Kidney (tissue), 14 donors: ENCODE results near the gene ARRDC4. TPM values are rescaled to one million over a fixed set of nuclear protein-coding genes. Genes with fewer than 3 reads are reported as not detected.

ENCODE experiments used
- DNase-seq, 5 donors: peaks; one replicate each; pipeline ENCODE4 v3.0.0-alpha.2; 2013 to 2020
- FAIRE-seq: peaks from 2 replicates; lab custom pipeline; 2012; peaks lifted over from hg19 to GRCh38; lab: Jason Lieb, UNC
- H3K27ac ChIP-seq, 2 donors: one replicate each; pipeline ENCODE4 v1.7.0; 2013; ENCODE audit warnings: low read depth in 2 of 2, low read length in 2 of 2, inconsistent platforms in 1 of 2
- H3K27me3 ChIP-seq: one replicate; pipeline ENCODE4 v1.7.1; 2013; ENCODE audit warnings: low read length, inconsistent platforms; ENCODE audit not compliant: control insufficient read depth, insufficient read depth
- H3K36me3 ChIP-seq, 3 donors: one replicate each; pipeline versions ENCODE4 v1.7.0 to v1.7.1; 2013; ENCODE audit warnings: low read length in 3 of 3, control low read depth in 1 of 3, inconsistent platforms in 1 of 3; ENCODE audit not compliant: insufficient read depth in 3 of 3, control insufficient read depth in 2 of 3
- H3K4me1 ChIP-seq, 3 donors: one replicate each; pipeline versions ENCODE4 v1.7.0 to v1.7.1; 2013; ENCODE audit warnings: low read length in 3 of 3, inconsistent platforms in 1 of 3, low read depth in 1 of 3; ENCODE audit not compliant: control insufficient read depth in 2 of 3, insufficient read depth in 2 of 3
- H3K4me3 ChIP-seq, 3 donors: one replicate each; pipeline versions ENCODE4 v1.7.0 to v1.8.1; 2013; ENCODE audit warnings: low read length in 3 of 3, control low read depth in 1 of 3, inconsistent platforms in 1 of 3
- H3K9ac ChIP-seq, 3 donors: one replicate each; pipeline versions ENCODE4 v1.7.0 to v1.7.1; 2013; ENCODE audit warnings: low read length in 3 of 3, control low read depth in 1 of 3, inconsistent platforms in 1 of 3
- H3K9me3 ChIP-seq, 3 donors: one replicate each; pipeline versions ENCODE4 v1.7.0 to v1.7.1; 2013; ENCODE audit warnings: low read length in 3 of 3, control low read depth in 1 of 3, inconsistent platforms in 1 of 3; ENCODE audit not compliant: control insufficient read depth in 2 of 3, insufficient read depth in 1 of 3
- CTCF ChIP-seq: IDR thresholded peaks from 3 replicates; pipeline ENCODE4 v1.5.1; 2012; ENCODE audit warnings: mild to moderate bottlenecking, moderate library complexity, borderline replicate concordance; ENCODE audit not compliant: insufficient read depth; ENCODE audit errors: extremely low read depth
- intact Hi-C: fragments of 100-400 bp; cut with DNase I; formaldehyde crosslinking; loops from one replicate; pipeline ENCODE4 v1.11.1; 2022
- polyA plus RNA-seq: library from polyadenylated mRNA; stranded (reverse); fragments of 350-450 nt; fragmentation: Illumina TruSeq; extraction: RNeasy Lipid Tissue Mini Kit (QIAGEN cat#74804); gene quantifications from one replicate; pipeline ENCODE4 v1.2.3, GENCODE V29; 2014; ENCODE audit warnings: low read depth, low replicate concordance; ENCODE audit not compliant: insufficient read depth
- total RNA-seq: library from RNA; stranded (reverse); fragmentation: NEBNext Ultra II Directional; extraction: Animal tissue kit (Norgen Biotek cat#: 25700); gene quantifications from one replicate; pipeline ENCODE4 v1.2.1, GENCODE V29; 2021
- donor health status: control.
- donor health status: control.
- donor health status: control.
- donor health status: control.
- donor health status: control.
- donor health status: DM: yes; HTN: yes; CAD: no.
- donor health status: Normal renal cell carcinoma (clear cell type).

Gene ARRDC4
- total and polyA plus RNA-seq, 2 donors from 2014 or later, result 20.9 to 48.7 TPM

GRCh38 chr15:97995881-97996603 is 35.5 kb downstream of the ARRDC4 start:
- no peaks in the 10 kb centered on the region for H3K27me3 ChIP-seq
- no peaks in the 10 kb centered on the region for H3K4me1 ChIP-seq
- DNase-seq (peak in 3 of 5 donors; percentile 26 to 75 (median 35)), FAIRE-seq (no peak)
- no peak overlapping the region for H3K4me3 ChIP-seq
- no peaks in the 10 kb centered on the region for H3K36me3 ChIP-seq
- no peak overlapping the region for H3K27ac ChIP-seq
- no peaks in the 10 kb centered on the region for H3K9me3 ChIP-seq
- no peak overlapping the region for H3K9ac ChIP-seq
- TF ChIP-seq CTCF, result peak; percentile 28
- intact Hi-C loops, result no loop called here

- Histone ChIP-seq H3K4me1 (no peaks in the 10 kb centered on the region), H3K9ac (no peak overlapping the region), H3K4me3 (no peak overlapping the region), H3K27me3 (no peaks in the 10 kb centered on the region), H3K27ac (no peak overlapping the region), H3K36me3 (peaks cover 0 to 2% (median 0%) of the 10 kb centered on the region in 3 donors), H3K9me3 (peaks cover 0 to 4% (median 0%) of the 10 kb centered on the region in 3 donors)
- intact Hi-C loops, result no loop called here
- TF ChIP-seq CTCF, result no peak
- no peak for DNase-seq
- no peak for FAIRE-seq
Measured at GRCh38 chr15:97998307-97999071, 38.0 kb downstream of the ARRDC4 start.

GRCh38 chr15:98000249-98001203 is 40.0 kb downstream of the ARRDC4 start:
- Histone ChIP-seq H3K27me3 (no peaks in the 10 kb centered on the region), H3K9ac (no peak overlapping the region), H3K4me1 (no peaks in the 10 kb centered on the region), H3K9me3 (peaks cover 0 to 4% (median 0%) of the 10 kb centered on the region in 3 donors), H3K4me3 (no peak overlapping the region), H3K27ac (no peak overlapping the region), H3K36me3 (peaks cover 0 to 2% (median 0%) of the 10 kb centered on the region in 3 donors)
- no peak for TF ChIP-seq CTCF
- FAIRE-seq, result no peak
- intact Hi-C loops, result no loop called here
- DNase-seq, result peak in 2 of 5 donors; percentile 13 to 23
